Osteoblast (primary cell): Measurements from ENCODE around the gene DDX10. TPM values are rescaled to one million over a fixed set of nuclear protein-coding genes. Genes with fewer than 3 reads are reported as not detected.

ENCODE experiments used
- DNase-seq: peaks from one replicate; pipeline ENCODE4 v3.0.0; 2011; ENCODE audit warnings: low spot score, mixed read lengths; ENCODE audit not compliant: insufficient read length; ENCODE audit errors: missing footprints
- H2AFZ ChIP-seq: 2 replicates; pipeline ENCODE4 v1.6.0; 2011; ENCODE audit warnings: mild to moderate bottlenecking, low read length
- H3K27ac ChIP-seq: 2 replicates; pipeline ENCODE4 v1.5.1; 2011; ENCODE audit warnings: mild to moderate bottlenecking, low read depth, low read length, moderate library complexity
- H3K27me3 ChIP-seq: 2 replicates; pipeline ENCODE4 v1.6.0; 2012; ENCODE audit warnings: mild to moderate bottlenecking, control low read depth, inconsistent platforms, low read length, moderate library complexity; ENCODE audit not compliant: insufficient read depth
- H3K36me3 ChIP-seq: 2 replicates; pipeline ENCODE4 v1.5.1; 2011; ENCODE audit warnings: mild to moderate bottlenecking, low read length, control low read depth, moderate library complexity; ENCODE audit not compliant: insufficient read depth
- H3K4me1 ChIP-seq: 2 replicates; pipeline ENCODE4 v1.5.1; 2011; ENCODE audit warnings: mild to moderate bottlenecking, low read length, control low read depth, moderate library complexity; ENCODE audit not compliant: insufficient read depth
- H3K4me2 ChIP-seq: 2 replicates; pipeline ENCODE4 v1.6.0; 2011; ENCODE audit warnings: mild to moderate bottlenecking, low read length; ENCODE audit not compliant: insufficient read depth
- H3K4me3 ChIP-seq: fragments of 200-600 bp; sonication (generic); 3 replicates; pipeline ENCODE4 v1.5.1; 2012; ENCODE audit warnings: mild to moderate bottlenecking, low read length, inconsistent platforms; ENCODE audit not compliant: insufficient read depth
- H3K79me2 ChIP-seq: 2 replicates; pipeline ENCODE4 v1.6.0; 2012; ENCODE audit warnings: mild to moderate bottlenecking, low read length, control low read depth, inconsistent platforms; ENCODE audit not compliant: insufficient read depth
- H3K9me3 ChIP-seq: 2 replicates; pipeline ENCODE4 v1.5.1; 2011; ENCODE audit warnings: low read depth, low read length, control low read depth
- H4K20me1 ChIP-seq: 2 replicates; pipeline ENCODE4 v1.6.0; 2012; ENCODE audit warnings: mild to moderate bottlenecking, low read length, control low read depth; ENCODE audit not compliant: insufficient read depth
- total RNA-seq: library from RNA; depleted of rRNA; stranded (reverse); fragments of >200 nt; gene quantifications from 2 replicates; pipeline ENCODE4 v1.2.3, GENCODE V29; 2012
- TF ChIP-seq, protein P1 (sequence below): IDR thresholded peaks from 2 replicates; pipeline ENCODE4 v1.5.1; 2011; ENCODE audit warnings: mild to moderate bottlenecking, low read depth, low read length, moderate library complexity; ENCODE audit errors: extremely low read depth

The DDX10 gene
- total RNA-seq, 1 donor: 16.6 TPM

DNA sequence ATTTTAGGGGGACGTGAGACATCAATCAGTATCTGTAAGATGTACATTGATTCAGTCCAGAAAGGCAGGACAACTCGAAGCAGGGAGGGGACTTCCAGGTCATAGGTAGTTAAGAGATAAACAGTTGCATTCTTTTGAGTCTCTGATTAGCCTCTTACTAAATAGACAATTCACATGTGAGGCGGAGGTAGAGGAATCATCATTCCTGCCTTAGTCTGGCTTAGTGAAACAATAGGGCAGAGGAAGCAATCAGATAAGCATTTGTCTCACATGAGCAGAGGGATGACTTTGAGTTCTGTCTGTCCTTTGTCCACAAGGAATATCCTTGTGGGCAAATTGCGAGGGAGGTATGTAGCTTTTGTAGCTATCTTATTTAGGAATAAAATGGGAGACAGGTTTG lies 248.3 kb downstream of the DDX10 start:
- Histone ChIP-seq H4K20me1 (no peaks in the 10 kb centered on the region), H3K36me3 (no peaks in the 10 kb centered on the region), H2AFZ (no peak overlapping the region), H3K4me2 (no peak overlapping the region), H3K4me1 (peaks cover 29% of the 10 kb centered on the region), H3K79me2 (no peaks in the 10 kb centered on the region), H3K4me3 (no peak overlapping the region), H3K9me3 (no peaks in the 10 kb centered on the region), H3K27ac (peak overlapping the region; percentile 66), H3K27me3 (no peaks in the 10 kb centered on the region)
- no peak for DNase-seq
- TF ChIP-seq, protein P1, sequence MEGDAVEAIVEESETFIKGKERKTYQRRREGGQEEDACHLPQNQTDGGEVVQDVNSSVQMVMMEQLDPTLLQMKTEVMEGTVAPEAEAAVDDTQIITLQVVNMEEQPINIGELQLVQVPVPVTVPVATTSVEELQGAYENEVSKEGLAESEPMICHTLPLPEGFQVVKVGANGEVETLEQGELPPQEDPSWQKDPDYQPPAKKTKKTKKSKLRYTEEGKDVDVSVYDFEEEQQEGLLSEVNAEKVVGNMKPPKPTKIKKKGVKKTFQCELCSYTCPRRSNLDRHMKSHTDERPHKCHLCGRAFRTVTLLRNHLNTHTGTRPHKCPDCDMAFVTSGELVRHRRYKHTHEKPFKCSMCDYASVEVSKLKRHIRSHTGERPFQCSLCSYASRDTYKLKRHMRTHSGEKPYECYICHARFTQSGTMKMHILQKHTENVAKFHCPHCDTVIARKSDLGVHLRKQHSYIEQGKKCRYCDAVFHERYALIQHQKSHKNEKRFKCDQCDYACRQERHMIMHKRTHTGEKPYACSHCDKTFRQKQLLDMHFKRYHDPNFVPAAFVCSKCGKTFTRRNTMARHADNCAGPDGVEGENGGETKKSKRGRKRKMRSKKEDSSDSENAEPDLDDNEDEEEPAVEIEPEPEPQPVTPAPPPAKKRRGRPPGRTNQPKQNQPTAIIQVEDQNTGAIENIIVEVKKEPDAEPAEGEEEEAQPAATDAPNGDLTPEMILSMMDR: no peak

DNA sequence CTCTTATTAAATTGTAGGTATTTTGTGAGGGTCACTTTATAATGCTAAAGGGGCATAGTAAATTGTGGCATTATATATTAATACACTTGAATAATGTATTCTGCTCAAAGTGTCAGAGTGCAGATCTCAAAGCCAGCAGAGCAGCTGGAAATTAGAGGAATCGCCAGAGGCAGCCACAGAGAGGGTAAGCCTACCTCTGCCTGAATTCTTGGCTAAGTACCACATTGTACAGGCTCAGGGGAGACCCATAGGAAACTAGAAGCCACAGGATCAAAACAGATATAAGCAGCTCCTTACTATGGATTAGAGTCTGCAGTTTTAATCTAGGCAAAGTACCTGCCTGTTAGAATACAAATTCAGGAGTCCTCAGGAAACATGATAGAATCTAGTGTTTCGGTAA lies 249.3 kb downstream of the DDX10 start:
- peaks cover 29% of the 10 kb centered on the region for H3K4me1 ChIP-seq
- no peaks in the 10 kb centered on the region for H3K9me3 ChIP-seq
- H3K79me2 ChIP-seq: no peaks in the 10 kb centered on the region
- DNase-seq: no peak
- TF ChIP-seq, protein P1: no peak
- no peak overlapping the region for H3K27ac ChIP-seq
- H4K20me1 ChIP-seq: no peaks in the 10 kb centered on the region
- H3K4me3 ChIP-seq: no peak overlapping the region
- H3K4me2 ChIP-seq: no peak overlapping the region
- H2AFZ ChIP-seq: no peak overlapping the region
- no peaks in the 10 kb centered on the region for H3K27me3 ChIP-seq
- H3K36me3 ChIP-seq: no peaks in the 10 kb centered on the region

DNA sequence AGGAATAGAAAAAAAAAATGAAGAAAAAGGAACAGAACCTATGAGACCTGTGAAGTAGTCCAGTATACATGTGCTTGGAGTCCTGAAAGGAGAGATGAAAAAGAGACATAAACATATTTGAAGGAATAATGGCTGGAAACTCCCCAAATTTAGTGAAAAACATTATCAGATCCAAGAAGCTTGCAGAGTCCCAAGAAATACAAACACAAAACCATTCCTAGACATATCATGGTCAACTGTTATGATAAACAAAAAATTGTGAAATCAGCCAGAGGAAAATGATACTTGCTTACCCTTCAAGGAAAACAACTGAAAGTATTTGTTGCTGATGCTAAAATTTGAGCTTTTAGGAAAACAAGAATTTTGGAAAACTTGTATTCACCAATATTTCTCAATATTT lies 250.1 kb downstream of the DDX10 start:
- H3K79me2 ChIP-seq: no peaks in the 10 kb centered on the region
- no peaks in the 10 kb centered on the region for H3K27me3 ChIP-seq
- H3K4me2 ChIP-seq: no peak overlapping the region
- H3K4me1 ChIP-seq: peaks cover 29% of the 10 kb centered on the region
- TF ChIP-seq, protein P1: no peak
- no peak overlapping the region for H3K27ac ChIP-seq
- no peaks in the 10 kb centered on the region for H3K9me3 ChIP-seq
- no peaks in the 10 kb centered on the region for H4K20me1 ChIP-seq
- no peak overlapping the region for H3K4me3 ChIP-seq
- no peak for DNase-seq
- no peak overlapping the region for H2AFZ ChIP-seq
- no peaks in the 10 kb centered on the region for H3K36me3 ChIP-seq

DNA sequence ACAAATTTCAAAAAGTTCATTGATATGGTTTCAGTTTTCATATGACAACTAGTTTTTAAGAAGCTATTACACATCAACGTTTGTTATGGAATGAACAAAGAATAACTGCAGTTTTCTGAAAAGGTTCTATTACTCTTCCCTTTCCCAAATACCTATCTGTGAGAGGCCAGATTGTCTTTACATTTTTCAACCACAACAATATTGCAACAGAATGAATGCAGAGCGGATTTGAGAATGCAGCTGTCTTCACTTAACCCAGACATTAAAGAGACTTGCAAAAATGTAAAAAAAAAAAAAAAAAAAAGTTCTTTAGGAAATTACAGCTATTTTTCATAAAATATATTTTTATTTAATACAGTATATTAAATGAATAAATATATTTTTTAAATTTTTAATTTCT lies 250.8 kb downstream of the DDX10 start:
- Histone ChIP-seq H4K20me1 (no peaks in the 10 kb centered on the region), H3K9me3 (no peaks in the 10 kb centered on the region), H2AFZ (no peak overlapping the region), H3K4me2 (peak overlapping the region; percentile 45), H3K4me1 (peaks cover 29% of the 10 kb centered on the region), H3K27me3 (no peaks in the 10 kb centered on the region), H3K4me3 (no peak overlapping the region), H3K27ac (peak overlapping the region; percentile 57), H3K79me2 (no peaks in the 10 kb centered on the region), H3K36me3 (no peaks in the 10 kb centered on the region)
- TF ChIP-seq, protein P1: no peak
- no peak for DNase-seq
